LNCAP (cell line): ENCODE measurements around the gene SCRT2.

ENCODE experiments used
- CTCF ChIP-seq: fragments of 450-650 bp; IDR thresholded peaks from 2 replicates; pipeline ENCODE4 v1.5.1; 2017; ENCODE audit warnings: mild to moderate bottlenecking

The SCRT2 gene

GRCh38 chr20:676315-676937, 824 bp upstream of the SCRT2 start:
- no peak for TF ChIP-seq CTCF

- no peak for TF ChIP-seq CTCF
Measured at GRCh38 chr20:675033-675452, 559 bp downstream of the SCRT2 start.

GRCh38 chr20:673603-674001, 2.0 kb downstream of the SCRT2 start:
- TF ChIP-seq CTCF = no peak

GRCh38 chr20:672963-673602, 2.5 kb downstream of the SCRT2 start:
- TF ChIP-seq CTCF = peak; percentile 35; the same call in 1 of the 2 replicates

GRCh38 chr20:671252-672030, 4.2 kb downstream of the SCRT2 start:
- no peak for TF ChIP-seq CTCF

- no peak for TF ChIP-seq CTCF
Measured at GRCh38 chr20:669573-669972, 6.0 kb downstream of the SCRT2 start.

- TF ChIP-seq CTCF = no peak
Measured at GRCh38 chr20:668638-669037, 7.0 kb downstream of the SCRT2 start.
